Activated T-cell treated with anti-CD3 and anti-CD28 coated beads, Interleukin-2, amount 50 U/mL, for 72 hours (primary cell): Measurements from ENCODE around the gene UNC93A. TPM values are rescaled to one million over a fixed set of nuclear protein-coding genes. Genes with fewer than 3 reads are reported as not detected.
"Not testable (repeated sequence)": the region's sequence is repeated elsewhere in the genome, so short reads cannot be mapped to it uniquely, and the experiment has no call there.

Experiments used
- ATAC-seq, 2 donors: fragments of 150-1000 bp; cut with Tn5 transposase; replicated peaks in 1 of 2; 2 replicates each; pipeline ENCODE4 v1.10.0; 2021; ENCODE audit warnings: moderate library complexity in 2 of 2, mild to moderate bottlenecking in 1 of 2
- DNase-seq, 2 donors: peaks; one replicate each; pipeline ENCODE4 v3.0.0; 2021 to 2022; ENCODE audit warnings: mixed read lengths in 1 of 2
- H3K27ac Mint-ChIP-seq: one replicate; pipeline ENCODE4 v1.8.0; 2022; ENCODE audit warnings: mild to moderate bottlenecking, moderate library complexity, mixed read lengths
- H3K27me3 Mint-ChIP-seq: one replicate; pipeline ENCODE4 v1.8.0; 2022; ENCODE audit warnings: low read depth, mixed read lengths
- H3K36me3 Mint-ChIP-seq, 2 donors: one replicate each; pipeline ENCODE4 v1.8.0; 2022; ENCODE audit warnings: mixed read lengths in 2 of 2, mild to moderate bottlenecking in 1 of 2; ENCODE audit not compliant: insufficient read depth in 2 of 2
- H3K4me1 Mint-ChIP-seq: one replicate; pipeline ENCODE4 v1.8.0; 2022; ENCODE audit warnings: low read depth, mixed read lengths
- H3K4me3 Mint-ChIP-seq, 2 donors: one replicate each; pipeline ENCODE4 v1.8.0; 2022; ENCODE audit warnings: mild to moderate bottlenecking in 2 of 2, mixed read lengths in 2 of 2, moderate library complexity in 2 of 2
- H3K9me3 Mint-ChIP-seq, 2 donors: one replicate each; pipeline ENCODE4 v1.8.0; 2022; ENCODE audit warnings: mixed read lengths in 2 of 2
- total RNA-seq, 2 donors: library from RNA; stranded (reverse); gene quantifications; one replicate each; pipeline ENCODE4 v1.2.3, GENCODE V29; 2022

The UNC93A gene
- total RNA-seq, 2 donors from 2014 or later: not detected

DNA sequence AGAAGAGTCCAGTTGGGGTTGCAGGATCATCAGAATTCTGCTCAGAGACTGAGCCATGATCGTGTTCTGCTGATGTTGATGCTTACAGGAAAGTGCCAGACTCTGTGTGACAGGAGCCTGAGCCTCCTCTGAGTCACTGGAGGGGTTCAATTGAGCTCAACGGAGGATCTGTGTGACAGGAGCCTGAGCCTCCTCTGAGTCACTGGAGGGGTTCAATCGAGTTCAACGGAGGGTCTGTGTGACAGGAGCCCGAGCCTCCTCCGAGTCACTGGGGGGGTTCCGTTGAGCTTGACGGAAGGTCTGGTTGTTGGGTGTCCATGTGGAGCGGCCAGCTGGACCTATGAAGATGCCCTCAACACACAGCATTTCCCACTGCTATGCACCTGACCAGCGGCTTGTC, 27.2 kb downstream of the UNC93A start:
- H3K9me3 Mint-ChIP-seq, H3K4me1 Mint-ChIP-seq, DNase-seq, ATAC-seq, H3K36me3 Mint-ChIP-seq, H3K4me3 Mint-ChIP-seq, H3K27ac Mint-ChIP-seq: not testable (repeated sequence)
- peaks cover 25% of the 10 kb centered on the region for H3K27me3 Mint-ChIP-seq

DNA sequence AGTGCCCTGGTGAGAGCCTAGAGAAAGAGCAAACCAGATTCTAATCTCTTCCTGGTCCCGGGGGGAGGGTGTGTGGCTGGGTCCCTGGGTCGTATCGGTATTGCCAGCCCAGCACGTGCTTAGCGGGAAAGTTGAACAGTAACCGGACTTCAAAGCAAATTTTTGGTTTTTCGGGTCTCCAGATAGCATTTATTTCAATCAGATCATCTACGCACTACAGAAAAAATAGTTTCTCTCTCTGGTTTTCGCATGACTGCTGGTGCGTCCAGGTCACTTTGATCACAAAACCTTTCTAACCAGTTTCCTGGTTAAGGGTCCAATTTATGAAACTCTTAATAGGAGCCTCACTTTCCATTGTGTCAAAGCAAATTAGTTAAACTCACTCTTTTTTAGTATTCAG, 27.7 kb downstream of the UNC93A start:
- not testable (repeated sequence) for ATAC-seq, H3K4me3 Mint-ChIP-seq, DNase-seq, H3K27ac Mint-ChIP-seq, H3K36me3 Mint-ChIP-seq, H3K9me3 Mint-ChIP-seq, H3K4me1 Mint-ChIP-seq
- H3K27me3 Mint-ChIP-seq: peaks cover 25% of the 10 kb centered on the region

GRCh38 chr6:167319856-167320753, 29.0 kb downstream of the UNC93A start:
- H3K27me3 Mint-ChIP-seq: peaks cover 17% of the 10 kb centered on the region
- H3K4me1 Mint-ChIP-seq, H3K27ac Mint-ChIP-seq, DNase-seq, ATAC-seq, H3K4me3 Mint-ChIP-seq, H3K36me3 Mint-ChIP-seq, H3K9me3 Mint-ChIP-seq: not testable (repeated sequence)

DNA sequence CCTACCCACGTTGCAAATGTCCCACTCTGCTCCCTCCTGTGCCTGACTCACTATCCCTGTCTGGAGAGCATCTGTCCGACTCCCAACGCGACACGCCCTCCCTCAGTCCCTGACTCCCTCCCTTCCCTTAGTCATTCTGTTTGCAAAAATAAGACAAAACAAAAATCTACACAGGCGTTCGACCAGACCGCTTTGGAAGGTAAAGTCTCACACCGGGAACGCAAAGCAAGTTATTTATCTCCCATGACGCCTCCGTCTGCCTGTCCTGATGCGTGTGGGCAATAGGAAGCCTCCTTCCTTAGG, 29.6 kb downstream of the UNC93A start:
- not testable (repeated sequence) for H3K9me3 Mint-ChIP-seq, H3K4me3 Mint-ChIP-seq, H3K36me3 Mint-ChIP-seq, DNase-seq, H3K4me1 Mint-ChIP-seq, ATAC-seq, H3K27ac Mint-ChIP-seq
- H3K27me3 Mint-ChIP-seq: peaks cover 18% of the 10 kb centered on the region

DNA sequence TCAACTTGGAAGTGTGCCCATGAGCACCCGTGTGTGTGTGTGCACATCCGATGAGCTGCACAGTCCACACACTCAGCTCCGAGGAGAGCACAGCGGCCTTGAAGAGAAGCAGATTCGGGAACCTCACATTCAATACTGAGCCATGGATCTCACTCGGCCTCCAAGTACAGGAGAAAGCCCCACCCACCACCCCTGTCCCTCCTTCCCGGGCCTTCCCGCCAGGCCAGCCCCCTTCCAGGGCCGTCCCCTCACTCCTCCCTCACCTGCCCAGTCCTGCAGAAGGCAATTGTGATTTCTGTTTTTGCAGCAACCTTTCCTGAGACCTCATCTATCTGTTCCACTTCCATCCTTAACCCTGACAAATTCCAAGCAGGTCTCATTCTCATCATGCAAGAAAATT, 30.1 kb downstream of the UNC93A start:
- H3K27me3 Mint-ChIP-seq: peaks cover 20% of the 10 kb centered on the region
- H3K27ac Mint-ChIP-seq, ATAC-seq, H3K9me3 Mint-ChIP-seq, H3K4me1 Mint-ChIP-seq, DNase-seq, H3K36me3 Mint-ChIP-seq, H3K4me3 Mint-ChIP-seq: not testable (repeated sequence)

- ATAC-seq: no peak
- no peaks in the 10 kb centered on the region for H3K9me3 Mint-ChIP-seq
- H3K36me3 Mint-ChIP-seq: no peaks in the 10 kb centered on the region
- no peak overlapping the region for H3K27ac Mint-ChIP-seq
- H3K4me3 Mint-ChIP-seq: no peak overlapping the region
- H3K4me1 Mint-ChIP-seq: no peaks in the 10 kb centered on the region
- DNase-seq: no peak
- H3K27me3 Mint-ChIP-seq: peaks cover 19% of the 10 kb centered on the region
These were observed 32.0 kb downstream of the UNC93A start for GRCh38 chr6:167323111-167323510.

GRCh38 chr6:167324111-167324510, 33.0 kb downstream of the UNC93A start:
- Mint-ChIP-seq H3K4me3 (no peak overlapping the region), H3K9me3 (no peaks in the 10 kb centered on the region), H3K27me3 (peaks cover 20% of the 10 kb centered on the region), H3K36me3 (no peaks in the 10 kb centered on the region), H3K27ac (no peak overlapping the region), H3K4me1 (peaks cover 8% of the 10 kb centered on the region)
- DNase-seq (no peak), ATAC-seq (no peak)

GRCh38 chr6:167325766-167326165, 34.7 kb downstream of the UNC93A start:
- ATAC-seq: no peak
- Mint-ChIP-seq H3K4me1 (peaks cover 18% of the 10 kb centered on the region), H3K9me3 (no peaks in the 10 kb centered on the region), H3K27me3 (peaks cover 27% of the 10 kb centered on the region), H3K36me3 (no peaks in the 10 kb centered on the region), H3K27ac (no peak overlapping the region), H3K4me3 (no peak overlapping the region)
- DNase-seq: no peak

GRCh38 chr6:167327391-167327790, 36.3 kb downstream of the UNC93A start:
- Mint-ChIP-seq H3K27me3 (peaks cover 27% of the 10 kb centered on the region), H3K4me3 (no peak overlapping the region), H3K27ac (no peak overlapping the region), H3K9me3 (no peaks in the 10 kb centered on the region), H3K4me1 (peaks cover 18% of the 10 kb centered on the region), H3K36me3 (no peaks in the 10 kb centered on the region)
- ATAC-seq: no peak
- DNase-seq: no peak

GRCh38 chr6:167328086-167328485, 37.0 kb downstream of the UNC93A start:
- ATAC-seq (no peak), DNase-seq (no peak)
- no peaks in the 10 kb centered on the region for H3K9me3 Mint-ChIP-seq
- no peak overlapping the region for H3K27ac Mint-ChIP-seq
- H3K4me3 Mint-ChIP-seq: no peak overlapping the region
- no peaks in the 10 kb centered on the region for H3K36me3 Mint-ChIP-seq
- H3K27me3 Mint-ChIP-seq: peaks cover 27% of the 10 kb centered on the region
- peaks cover 18% of the 10 kb centered on the region for H3K4me1 Mint-ChIP-seq

DNA sequence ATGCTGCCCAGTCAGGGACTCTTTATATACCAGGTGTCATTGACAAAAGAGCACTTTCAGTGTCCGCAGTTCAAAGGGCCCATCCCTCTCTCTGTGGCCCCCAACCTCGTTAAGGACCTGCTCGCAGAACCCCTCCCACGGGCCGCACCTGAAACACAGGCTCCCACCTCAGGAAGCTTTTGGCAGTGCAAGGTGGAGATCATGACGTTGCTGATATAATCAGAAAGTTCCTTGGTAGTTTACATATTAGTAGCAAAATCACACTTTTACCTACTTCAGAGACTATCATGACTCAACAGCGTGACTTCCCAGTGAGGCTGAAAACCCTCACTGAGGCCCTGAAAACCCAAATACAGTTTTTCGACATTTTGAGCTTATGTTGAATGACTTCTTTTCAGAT, 37.9 kb downstream of the UNC93A start:
- Mint-ChIP-seq H3K9me3 (no peaks in the 10 kb centered on the region), H3K27me3 (peaks cover 27% of the 10 kb centered on the region), H3K4me1 (peaks cover 18% of the 10 kb centered on the region), H3K4me3 (peak overlapping the region; percentile 25 to 69), H3K36me3 (no peaks in the 10 kb centered on the region), H3K27ac (peak overlapping the region; percentile 50)
- DNase-seq (peak; percentile 31 to 35), ATAC-seq (peak; percentile 89 to 96)

DNA sequence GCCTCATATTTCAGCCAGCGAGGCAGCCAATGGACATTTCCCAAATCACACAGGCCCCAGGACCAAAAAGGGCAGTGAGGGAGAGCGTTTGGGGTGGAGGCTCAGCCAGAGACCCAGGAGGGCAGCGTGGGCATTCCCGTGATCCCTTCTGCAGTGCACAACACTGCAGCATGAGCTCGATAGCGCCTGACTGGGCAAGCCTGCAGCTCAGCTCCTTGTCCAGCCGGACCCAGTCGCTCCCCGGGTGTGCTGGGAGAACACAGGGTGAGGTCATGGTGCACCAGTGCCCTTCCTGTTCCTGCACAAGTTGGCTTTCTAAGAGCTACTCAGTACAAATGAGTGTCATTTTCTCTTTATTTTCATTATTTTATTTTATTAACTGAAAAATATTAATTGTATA, 39.6 kb downstream of the UNC93A start:
- peaks cover 0 to 1% of the 10 kb centered on the region in 2 donors for H3K36me3 Mint-ChIP-seq
- no peak for DNase-seq
- no peak overlapping the region for H3K27ac Mint-ChIP-seq
- H3K27me3 Mint-ChIP-seq: peaks cover 23% of the 10 kb centered on the region
- no peak for ATAC-seq
- H3K4me1 Mint-ChIP-seq: peaks cover 18% of the 10 kb centered on the region
- peaks cover 0 to 2% of the 10 kb centered on the region in 2 donors for H3K9me3 Mint-ChIP-seq
- H3K4me3 Mint-ChIP-seq: no peak overlapping the region

- peaks cover 20% of the 10 kb centered on the region for H3K27me3 Mint-ChIP-seq
- peaks cover 18% of the 10 kb centered on the region for H3K4me1 Mint-ChIP-seq
- ATAC-seq (no peak), DNase-seq (no peak)
- no peak overlapping the region for H3K4me3 Mint-ChIP-seq
- no peak overlapping the region for H3K27ac Mint-ChIP-seq
- peaks cover 0 to 1% of the 10 kb centered on the region in 2 donors for H3K36me3 Mint-ChIP-seq
- H3K9me3 Mint-ChIP-seq: peaks cover 0 to 2% of the 10 kb centered on the region in 2 donors
These were observed 40.5 kb downstream of the UNC93A start for GRCh38 chr6:167331565-167331964.
